GM12878 (cell line): ENCODE data around the gene KIF2C. TPM values are rescaled to one million over a fixed set of nuclear protein-coding genes. Genes with fewer than 3 reads are reported as not detected.

ENCODE experiments used
- ATAC-seq: fragments of 200-7000 bp; cut with Tn5 transposase; 3 replicates; pipeline ENCODE4 v1.9.1; 2020; ENCODE audit warnings: mild to moderate bottlenecking, moderate library complexity
- BruUV-seq: library from RNA; stranded (reverse); fragments of 400-500 nt; replicated peaks from 2 replicates; lab custom pipeline; 2021; lab: Mats Ljungman, UMichigan
- CTCF ChIA-PET: fragments of 300-600 bp; sonication (Branson Sonifier 250); formaldehyde crosslinking; extraction: SDS; loops from one replicate; lab custom pipeline; 2021; ENCODE audit warnings: inconsistent platforms; lab: Yijun Ruan, JAX
- POLR2A ChIA-PET: fragments of 350-600 bp; formaldehyde crosslinking; extraction: SDS; loops from one replicate; lab custom pipeline; 2021; ENCODE audit warnings: inconsistent platforms; lab: Charles Lee
- RAD21 ChIA-PET: fragments of 300-600 bp; sonication (Branson Sonifier 250); formaldehyde crosslinking; loops from one replicate; lab custom pipeline; 2023; ENCODE audit warnings: antibody characterized with exemption; ENCODE audit not compliant: unreplicated experiment; lab: Charles Lee
- SMC1A ChIA-PET: fragments of 300-600 bp; sonication (Branson Sonifier 250); formaldehyde crosslinking; loops from one replicate; lab custom pipeline; 2023; ENCODE audit not compliant: unreplicated experiment, uncharacterized antibody; lab: Charles Lee
- DNase-seq: peaks from one replicate; pipeline ENCODE4 v3.0.0-alpha.2; 2011; ENCODE audit warnings: low read depth, low spot score
- FAIRE-seq: peaks from 3 replicates; lab custom pipeline; 2011; peaks lifted over from hg19 to GRCh38; lab: Jason Lieb, UNC
- H2AFZ ChIP-seq: 2 replicates; pipeline ENCODE4 v1.6.0; 2011; ENCODE audit warnings: low read depth, low read length, control low read depth; ENCODE audit not compliant: control insufficient read depth
- H3K27ac ChIP-seq: 2 replicates; pipeline ENCODE4 v1.5.1; 2011; ENCODE audit warnings: control low read depth; ENCODE audit not compliant: control insufficient read depth, insufficient read depth
- H3K27me3 ChIP-seq, 2 experiments: replicated peaks in 1 of 2; 2 replicates each; pipeline versions ENCODE4 v1.6.0 to v1.6.1; 2011; ENCODE audit warnings: low read length in 1 of 2; ENCODE audit not compliant: control insufficient read depth in 2 of 2, insufficient read depth in 2 of 2
- H3K36me3 ChIP-seq, 2 experiments: 2 replicates each; pipeline ENCODE4 v1.5.1; 2011; ENCODE audit warnings: low read length in 1 of 2; ENCODE audit not compliant: control insufficient read depth in 2 of 2, insufficient read depth in 2 of 2
- H3K4me1 ChIP-seq: 2 replicates; pipeline ENCODE4 v1.6.1; 2011; ENCODE audit warnings: mild to moderate bottlenecking, low read length, moderate library complexity, mixed read lengths; ENCODE audit not compliant: control insufficient read depth, insufficient read depth
- H3K4me2 ChIP-seq: 2 replicates; pipeline ENCODE4 v1.6.0; 2011; ENCODE audit warnings: control low read depth; ENCODE audit not compliant: control insufficient read depth, insufficient read depth
- H3K4me3 ChIP-seq: fragments of 200-600 bp; sonication (generic); 2 replicates; pipeline ENCODE4 v1.5.1; 2016
- H3K79me2 ChIP-seq: 2 replicates; pipeline ENCODE4 v1.6.0; 2011; ENCODE audit warnings: low read length; ENCODE audit not compliant: control insufficient read depth, insufficient read depth
- H3K9ac ChIP-seq: 2 replicates; pipeline ENCODE4 v1.8.0; 2011; ENCODE audit warnings: low read length, control low read depth, mixed read lengths; ENCODE audit not compliant: control insufficient read depth, insufficient read depth
- H3K9me3 ChIP-seq: replicated peaks from 3 replicates; pipeline ENCODE4 v1.5.1; 2011; ENCODE audit warnings: mild to moderate bottlenecking, low read length; ENCODE audit not compliant: control insufficient read depth, insufficient read depth
- H4K20me1 ChIP-seq: 2 replicates; pipeline ENCODE4 v1.6.0; 2011; ENCODE audit not compliant: control insufficient read depth, insufficient read depth
- BHLHE40 ChIP-seq, 2 experiments: fragments of 450-650 bp in 1 of 2; IDR thresholded peaks; 2 replicates each; pipeline ENCODE4 v1.6.1; 2011 to 2017; ENCODE audit warnings: low read depth in 2 of 2, borderline replicate concordance in 1 of 2, improper control_type of control experiment in 1 of 2, low read length in 1 of 2, mild to moderate bottlenecking in 1 of 2
- DPF2 ChIP-seq: fragments of 450-650 bp; IDR thresholded peaks from 2 replicates; pipeline ENCODE4 v1.6.1; 2017; ENCODE audit warnings: mild to moderate bottlenecking
- GATAD2B ChIP-seq: fragments of 450-650 bp; conservative IDR thresholded peaks from 2 replicates; pipeline ENCODE4 v1.6.1; 2017; ENCODE audit warnings: low read depth, mild to moderate bottlenecking, moderate library complexity
- IKZF2 ChIP-seq, 2 experiments: fragments of 450-650 bp; IDR thresholded peaks; 2 replicates each; pipeline ENCODE4 v1.6.1; 2017; ENCODE audit warnings: mild to moderate bottlenecking in 2 of 2, moderate library complexity in 2 of 2
- JUNB ChIP-seq: IDR thresholded peaks from 2 replicates; pipeline ENCODE4 v1.6.1; 2016; ENCODE audit warnings: antibody characterized with exemption, mild to moderate bottlenecking
- MYB ChIP-seq: fragments of 150-350 bp; IDR thresholded peaks from 2 replicates; pipeline ENCODE4 v1.6.1; 2014; ENCODE audit warnings: mild to moderate bottlenecking, low read depth, low read length, borderline replicate concordance
- PML ChIP-seq: IDR thresholded peaks from 2 replicates; pipeline ENCODE4 v1.6.1; 2012; ENCODE audit warnings: low read length, inconsistent platforms
- POLR2A ChIP-seq: IDR thresholded peaks from 2 replicates; pipeline ENCODE4 v1.6.1; 2011; ENCODE audit warnings: low read depth, mild to moderate bottlenecking, low read length
- TCF12 ChIP-seq: IDR thresholded peaks from 2 replicates; pipeline ENCODE4 v1.6.1; 2011; ENCODE audit warnings: low read depth, mild to moderate bottlenecking, low read length
- WGBS: methylation state at CpG from one replicate; pipeline ENCODE4 v1.1.6; 2016; ENCODE audit warnings: low lambda C conversion rate; ENCODE audit not compliant: insufficient replicate concordance, insufficient coverage; ENCODE audit errors: missing lambda C conversion rate; 5-methylcytosine and 5-hydroxymethylcytosine counted together
- in situ Hi-C: fragments of 300-500 bp; cut with MboI; formaldehyde crosslinking; loops from 9 replicates; pipeline ENCODE4 v1.14.3; 2018; ENCODE audit warnings: mixed read lengths
- intact Hi-C: fragments of 100-400 bp; cut with micrococcal nuclease; formaldehyde crosslinking; loops from one replicate; pipeline ENCODE4 v1.14.2; 2022; ENCODE audit not compliant: unreplicated experiment
- polyA plus RNA-seq, 11 experiments: library from polyadenylated mRNA; depleted of rRNA in 4 of 11; unstranded in 6 of 11; stranded (reverse) in 5 of 11; fragments of >200 nt; fragmentation: Nextera tagmentation in 4 of 11; fragmentation: Illumina TruSeq in 1 of 11; extraction: Ambion mirVana in 4 of 11; extraction: Trizol in 1 of 11; gene quantifications; 1 replicate in 1 of 11; 2 replicates in 10 of 11; pipeline versions ENCODE4 v1.2.1 to v1.2.3, GENCODE V29; 2011 to 2016; ENCODE audit warnings: inconsistent platforms in 2 of 11, missing spikeins in 2 of 11, low read depth in 1 of 11
- total RNA-seq, 4 experiments: library from RNA; depleted of rRNA in 3 of 4; stranded (reverse); fragments of >200 nt in 3 of 4; fragmentation: Illumina TruSeq in 1 of 4; extraction: Trizol in 1 of 4; gene quantifications; 2 replicates each; pipeline versions ENCODE4 v1.2.1 to v1.2.3, GENCODE V29; 2013 to 2021
- TF ChIP-seq, protein P1 (sequence below): fragments of 450-650 bp; conservative IDR thresholded peaks from 2 replicates; pipeline ENCODE4 v1.6.1; 2017; ENCODE audit warnings: mild to moderate bottlenecking, moderate library complexity
- TF ChIP-seq, protein P2 (sequence below): IDR thresholded peaks from 2 replicates; pipeline ENCODE4 v1.6.1; 2012; ENCODE audit warnings: low read depth, low read length, improper control_type of control experiment
- TF ChIP-seq, protein P3 (sequence below): IDR thresholded peaks from 2 replicates; pipeline ENCODE4 v1.6.1; 2012; ENCODE audit warnings: improper control_type of control experiment, low read depth, low read length; ENCODE audit not compliant: insufficient replicate concordance

The KIF2C gene
- total and polyA plus RNA-seq, 10 of the 15 experiments (the other 5 are each of a cell fraction or from before 2014, with no cell fraction given): 42.3 to 104 (median 83.8) TPM

DNA sequence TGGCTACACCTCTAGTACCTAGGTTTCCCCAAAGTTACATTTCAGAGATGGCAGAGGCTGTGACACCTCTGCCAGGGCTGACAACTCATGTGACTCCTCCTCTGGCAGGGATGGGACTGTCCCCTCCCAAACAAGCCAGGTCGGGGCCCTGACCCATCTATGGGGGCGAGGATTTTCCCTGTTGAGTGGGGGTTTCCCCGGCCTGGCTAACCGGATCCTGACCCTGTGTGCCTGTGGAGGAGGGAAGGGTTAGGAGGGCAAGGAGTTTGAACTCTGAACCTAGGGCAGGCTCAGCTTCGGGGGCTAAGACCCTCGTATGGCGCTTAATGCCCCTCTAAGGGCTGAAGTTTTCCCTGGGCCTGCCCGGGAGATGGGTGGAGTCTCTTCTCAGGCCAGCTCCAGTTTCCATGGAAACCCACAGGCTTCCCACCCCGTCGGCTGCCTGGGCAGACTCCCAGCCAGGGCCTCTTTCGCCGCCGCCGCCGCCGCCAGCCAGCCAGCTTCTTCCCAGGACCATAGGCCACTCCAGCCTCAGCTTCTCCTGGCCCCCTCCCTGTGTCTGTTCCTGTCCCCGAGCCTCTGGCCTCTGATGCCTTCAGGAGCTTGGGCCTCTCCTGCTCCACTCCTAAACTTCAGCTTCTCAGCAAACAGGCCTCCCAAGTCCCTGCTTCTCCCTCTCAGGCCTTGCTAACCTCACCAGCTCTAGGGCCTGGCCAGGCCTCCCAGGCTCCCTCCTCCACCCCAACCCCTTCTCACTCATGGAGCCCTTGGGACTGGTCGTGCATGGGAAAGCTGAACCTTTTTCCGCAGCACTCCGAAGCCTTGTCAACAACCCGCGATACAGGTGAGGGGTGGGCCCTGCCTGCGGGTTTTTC is 68.7 kb downstream of the KIF2C start, which contains the start of gene BTBD19:
Gene BTBD19 (plus strand): TSS at position 461 of the 875 bp plus-strand sequence. CDS start 298 bp downstream, at position 759.
- no peaks in the 10 kb centered on the region for H4K20me1 ChIP-seq
- in situ Hi-C loops: loop anchor here (5.0 kb wide), 1 partner anchor 76 kb away; the partner anchor contains the start of gene RNU5D-1
- H3K79me2 ChIP-seq: no peaks in the 10 kb centered on the region; the same call in 1 of the 2 replicates
- CTCF ChIA-PET: interaction anchor here (0.8 to 4.1 kb wide), 11 partner anchors 9 to 206 kb away, joined by 3 to 47 read pairs (median 4); partner anchors contain the start of genes BEST4, PLK3 and RNU5D-1
- peaks cover 3 to 7% of the 10 kb centered on the region in 2 experiments; a peak in 3 of 4 replicates for H3K36me3 ChIP-seq
- no peaks in the 10 kb centered on the region for H3K27me3 ChIP-seq
- WGBS: 51% methylated on average over 23 of the region's 23 CpGs
- POLR2A ChIA-PET: interaction anchor here (0.6 to 5.1 kb wide), 19 partner anchors 8 to 660 kb away, joined by 3 to 59 read pairs (median 5); partner anchors contain the start of genes ARMH1, HECTD3, KIF2C and PLK3
- intact Hi-C loops: no loop called here
- H3K9ac ChIP-seq: peak within 1 kb of the TSS; percentile 75
- SMC1A ChIA-PET: interaction anchor here (0.8 to 4.6 kb wide), 13 partner anchors 8 to 204 kb away, joined by 3 to 52 read pairs (median 4); partner anchors contain the start of genes HECTD3, PLK3, RNU5D-1 and RPS8
- FAIRE-seq (no peak), ATAC-seq (peak; percentile 51), DNase-seq (no peak)
- BruUV-seq: no TSS peak
- H2AFZ ChIP-seq: peak within 1 kb of the TSS; percentile 70
- H3K4me1 ChIP-seq: peaks cover 48% of the 10 kb centered on the region
- H3K4me2 ChIP-seq: peak within 1 kb of the TSS; percentile 71
- no peak within 1 kb of the TSS for H3K4me3 ChIP-seq
- H3K27ac ChIP-seq: peak within 1 kb of the TSS; percentile 95
- H3K9me3 ChIP-seq: no peaks in the 10 kb centered on the region
- RAD21 ChIA-PET: interaction anchor here (0.5 to 3.5 kb wide), 10 partner anchors 8 to 695 kb away, joined by 3 to 41 read pairs (median 11); partner anchors contain the start of genes HECTD3, PLK3, RNU5D-1 and UROD
- TF ChIP-seq PML: no peak
- TF ChIP-seq, protein P1, sequence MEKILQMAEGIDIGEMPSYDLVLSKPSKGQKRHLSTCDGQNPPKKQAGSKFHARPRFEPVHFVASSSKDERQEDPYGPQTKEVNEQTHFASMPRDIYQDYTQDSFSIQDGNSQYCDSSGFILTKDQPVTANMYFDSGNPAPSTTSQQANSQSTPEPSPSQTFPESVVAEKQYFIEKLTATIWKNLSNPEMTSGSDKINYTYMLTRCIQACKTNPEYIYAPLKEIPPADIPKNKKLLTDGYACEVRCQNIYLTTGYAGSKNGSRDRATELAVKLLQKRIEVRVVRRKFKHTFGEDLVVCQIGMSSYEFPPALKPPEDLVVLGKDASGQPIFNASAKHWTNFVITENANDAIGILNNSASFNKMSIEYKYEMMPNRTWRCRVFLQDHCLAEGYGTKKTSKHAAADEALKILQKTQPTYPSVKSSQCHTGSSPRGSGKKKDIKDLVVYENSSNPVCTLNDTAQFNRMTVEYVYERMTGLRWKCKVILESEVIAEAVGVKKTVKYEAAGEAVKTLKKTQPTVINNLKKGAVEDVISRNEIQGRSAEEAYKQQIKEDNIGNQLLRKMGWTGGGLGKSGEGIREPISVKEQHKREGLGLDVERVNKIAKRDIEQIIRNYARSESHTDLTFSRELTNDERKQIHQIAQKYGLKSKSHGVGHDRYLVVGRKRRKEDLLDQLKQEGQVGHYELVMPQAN: no peak
- TF ChIP-seq IKZF2 (IDR thresholded peaks at IDR 0.05): peak in 1 of 2 experiments; percentile 55; a peak in 2 of 4 replicates
- no peak for TF ChIP-seq JUNB
- TF ChIP-seq GATAD2B: peak; percentile 62; the same call in 1 of the 2 replicates
- no peak for TF ChIP-seq MYB
- TF ChIP-seq, protein P2, sequence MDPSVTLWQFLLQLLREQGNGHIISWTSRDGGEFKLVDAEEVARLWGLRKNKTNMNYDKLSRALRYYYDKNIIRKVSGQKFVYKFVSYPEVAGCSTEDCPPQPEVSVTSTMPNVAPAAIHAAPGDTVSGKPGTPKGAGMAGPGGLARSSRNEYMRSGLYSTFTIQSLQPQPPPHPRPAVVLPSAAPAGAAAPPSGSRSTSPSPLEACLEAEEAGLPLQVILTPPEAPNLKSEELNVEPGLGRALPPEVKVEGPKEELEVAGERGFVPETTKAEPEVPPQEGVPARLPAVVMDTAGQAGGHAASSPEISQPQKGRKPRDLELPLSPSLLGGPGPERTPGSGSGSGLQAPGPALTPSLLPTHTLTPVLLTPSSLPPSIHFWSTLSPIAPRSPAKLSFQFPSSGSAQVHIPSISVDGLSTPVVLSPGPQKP: no peak
- no peak for TF ChIP-seq TCF12
- TF ChIP-seq, protein P3, sequence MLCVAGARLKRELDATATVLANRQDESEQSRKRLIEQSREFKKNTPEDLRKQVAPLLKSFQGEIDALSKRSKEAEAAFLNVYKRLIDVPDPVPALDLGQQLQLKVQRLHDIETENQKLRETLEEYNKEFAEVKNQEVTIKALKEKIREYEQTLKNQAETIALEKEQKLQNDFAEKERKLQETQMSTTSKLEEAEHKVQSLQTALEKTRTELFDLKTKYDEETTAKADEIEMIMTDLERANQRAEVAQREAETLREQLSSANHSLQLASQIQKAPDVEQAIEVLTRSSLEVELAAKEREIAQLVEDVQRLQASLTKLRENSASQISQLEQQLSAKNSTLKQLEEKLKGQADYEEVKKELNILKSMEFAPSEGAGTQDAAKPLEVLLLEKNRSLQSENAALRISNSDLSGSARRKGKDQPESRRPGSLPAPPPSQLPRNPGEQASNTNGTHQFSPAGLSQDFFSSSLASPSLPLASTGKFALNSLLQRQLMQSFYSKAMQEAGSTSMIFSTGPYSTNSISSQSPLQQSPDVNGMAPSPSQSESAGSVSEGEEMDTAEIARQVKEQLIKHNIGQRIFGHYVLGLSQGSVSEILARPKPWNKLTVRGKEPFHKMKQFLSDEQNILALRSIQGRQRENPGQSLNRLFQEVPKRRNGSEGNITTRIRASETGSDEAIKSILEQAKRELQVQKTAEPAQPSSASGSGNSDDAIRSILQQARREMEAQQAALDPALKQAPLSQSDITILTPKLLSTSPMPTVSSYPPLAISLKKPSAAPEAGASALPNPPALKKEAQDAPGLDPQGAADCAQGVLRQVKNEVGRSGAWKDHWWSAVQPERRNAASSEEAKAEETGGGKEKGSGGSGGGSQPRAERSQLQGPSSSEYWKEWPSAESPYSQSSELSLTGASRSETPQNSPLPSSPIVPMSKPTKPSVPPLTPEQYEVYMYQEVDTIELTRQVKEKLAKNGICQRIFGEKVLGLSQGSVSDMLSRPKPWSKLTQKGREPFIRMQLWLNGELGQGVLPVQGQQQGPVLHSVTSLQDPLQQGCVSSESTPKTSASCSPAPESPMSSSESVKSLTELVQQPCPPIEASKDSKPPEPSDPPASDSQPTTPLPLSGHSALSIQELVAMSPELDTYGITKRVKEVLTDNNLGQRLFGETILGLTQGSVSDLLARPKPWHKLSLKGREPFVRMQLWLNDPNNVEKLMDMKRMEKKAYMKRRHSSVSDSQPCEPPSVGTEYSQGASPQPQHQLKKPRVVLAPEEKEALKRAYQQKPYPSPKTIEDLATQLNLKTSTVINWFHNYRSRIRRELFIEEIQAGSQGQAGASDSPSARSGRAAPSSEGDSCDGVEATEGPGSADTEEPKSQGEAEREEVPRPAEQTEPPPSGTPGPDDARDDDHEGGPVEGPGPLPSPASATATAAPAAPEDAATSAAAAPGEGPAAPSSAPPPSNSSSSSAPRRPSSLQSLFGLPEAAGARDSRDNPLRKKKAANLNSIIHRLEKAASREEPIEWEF: no peak
- peak in 1 of 2 experiments; percentile 33; a peak in 1 of 4 replicates for TF ChIP-seq BHLHE40 (IDR thresholded peaks at IDR 0.05; ENCODE audit: borderline replicate concordance in 1 of 2, low read depth in 2 of 2, low read length in 1 of 2)
- TF ChIP-seq POLR2A: peak; percentile 4; the same call in 1 of the 2 replicates
- no peak; the same call in none of the 2 replicates for TF ChIP-seq DPF2
